Duodenal mucosa (tissue), 2 donors: Measurements from ENCODE around the gene RGMA.

Experiments
- H3K27ac ChIP-seq: one replicate; pipeline ENCODE4 v1.7.0; 2013; ENCODE audit warnings: low read depth, low read length
- H3K27me3 ChIP-seq, 2 donors: one replicate each; pipeline ENCODE4 v1.7.0; 2013; ENCODE audit warnings: low read length in 2 of 2, control low read depth in 1 of 2; ENCODE audit not compliant: insufficient read depth in 2 of 2, control insufficient read depth in 1 of 2
- H3K36me3 ChIP-seq, 2 donors: one replicate each; pipeline ENCODE4 v1.7.0; 2013; ENCODE audit warnings: low read length in 2 of 2, control low read depth in 1 of 2; ENCODE audit not compliant: insufficient read depth in 2 of 2, control insufficient read depth in 1 of 2
- H3K4me1 ChIP-seq, 2 donors: one replicate each; pipeline ENCODE4 v1.7.0; 2013; ENCODE audit warnings: low read length in 2 of 2, control low read depth in 1 of 2; ENCODE audit not compliant: insufficient read depth in 2 of 2, control insufficient read depth in 1 of 2
- H3K4me3 ChIP-seq, 2 donors: one replicate each; pipeline ENCODE4 v1.7.0; 2013; ENCODE audit warnings: low read length in 2 of 2, low read depth in 1 of 2
- H3K9ac ChIP-seq, 2 donors: one replicate each; pipeline ENCODE4 v1.7.0; 2013; ENCODE audit warnings: low read length in 2 of 2, low read depth in 1 of 2
- H3K9me3 ChIP-seq, 2 donors: one replicate each; pipeline ENCODE4 v1.7.0; 2013; ENCODE audit warnings: low read length in 2 of 2, control low read depth in 1 of 2; ENCODE audit not compliant: control insufficient read depth in 1 of 2

RGMA gene

DNA sequence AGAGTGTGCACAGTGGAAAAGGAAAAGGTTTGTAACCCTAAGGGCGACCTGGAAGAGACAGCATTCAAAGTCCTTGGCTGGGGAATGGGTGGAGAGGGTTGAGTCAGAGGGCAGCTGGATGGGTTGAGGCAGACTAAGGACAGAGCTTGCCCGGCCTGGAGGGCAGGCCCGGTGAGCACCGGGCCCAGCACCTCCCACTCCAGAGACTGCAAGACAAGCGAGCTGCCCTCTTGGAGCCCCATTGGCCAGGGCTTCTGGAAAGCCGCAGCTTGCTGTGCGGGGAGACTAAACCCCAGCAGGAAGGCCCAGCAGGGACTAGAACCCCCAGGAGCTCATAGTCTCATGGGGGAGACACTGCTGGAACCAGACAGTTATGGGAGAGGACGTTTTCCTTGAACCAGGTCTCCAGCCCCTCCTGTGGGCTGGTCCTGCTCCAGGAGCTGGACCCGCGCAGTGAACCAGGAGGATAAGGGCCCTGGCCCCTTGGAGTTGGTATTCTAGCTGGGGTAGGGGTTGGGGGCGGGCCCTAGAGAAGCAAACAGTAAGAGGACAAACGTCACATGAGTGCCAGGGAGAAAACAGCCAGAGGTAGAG is 59.1 kb downstream of the RGMA start:
- H3K9ac ChIP-seq: no peak overlapping the region
- H3K27me3 ChIP-seq: no peaks in the 10 kb centered on the region
- H3K4me3 ChIP-seq: no peak overlapping the region
- H3K36me3 ChIP-seq: peaks cover 17 to 31% of the 10 kb centered on the region in 2 donors
- no peaks in the 10 kb centered on the region for H3K9me3 ChIP-seq
- H3K4me1 ChIP-seq: peaks cover 22 to 32% of the 10 kb centered on the region in 2 donors
- no peak overlapping the region for H3K27ac ChIP-seq

DNA sequence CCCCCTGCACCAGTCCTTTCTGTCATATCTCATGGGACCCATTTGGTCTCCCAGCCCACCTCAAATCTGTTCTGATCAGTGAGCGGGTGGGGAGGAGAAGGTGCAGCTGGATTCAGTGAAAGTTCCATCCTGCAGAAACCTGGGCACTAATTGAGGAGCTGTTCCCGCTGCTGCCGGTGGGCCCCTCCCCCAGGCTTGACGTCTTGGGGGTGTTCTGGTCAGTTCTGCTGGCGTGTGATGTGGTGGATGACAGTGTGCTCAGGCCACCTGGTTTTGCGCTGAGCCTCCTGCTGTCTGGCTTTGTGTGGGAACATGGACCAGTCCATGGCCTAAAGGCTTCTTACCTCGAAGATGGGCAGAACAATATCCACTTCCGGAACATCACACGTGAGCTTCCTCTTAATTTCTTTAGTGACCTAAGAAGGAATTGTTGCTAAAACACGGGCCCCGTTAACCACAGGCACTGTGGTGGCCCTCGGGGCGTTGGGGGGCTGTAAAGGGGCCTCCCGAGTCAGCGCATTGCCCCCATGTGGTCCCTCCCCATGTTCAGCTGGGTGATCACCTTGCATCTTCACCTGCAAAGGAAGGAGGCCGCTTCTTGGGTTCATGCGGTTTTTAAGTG is 59.7 kb downstream of the RGMA start:
- no peaks in the 10 kb centered on the region for H3K9me3 ChIP-seq
- peaks cover 22 to 32% of the 10 kb centered on the region in 2 donors for H3K4me1 ChIP-seq
- peaks cover 23 to 37% of the 10 kb centered on the region in 2 donors for H3K36me3 ChIP-seq
- H3K27ac ChIP-seq: no peak overlapping the region
- H3K27me3 ChIP-seq: no peaks in the 10 kb centered on the region
- no peak overlapping the region for H3K9ac ChIP-seq
- no peak overlapping the region for H3K4me3 ChIP-seq

DNA sequence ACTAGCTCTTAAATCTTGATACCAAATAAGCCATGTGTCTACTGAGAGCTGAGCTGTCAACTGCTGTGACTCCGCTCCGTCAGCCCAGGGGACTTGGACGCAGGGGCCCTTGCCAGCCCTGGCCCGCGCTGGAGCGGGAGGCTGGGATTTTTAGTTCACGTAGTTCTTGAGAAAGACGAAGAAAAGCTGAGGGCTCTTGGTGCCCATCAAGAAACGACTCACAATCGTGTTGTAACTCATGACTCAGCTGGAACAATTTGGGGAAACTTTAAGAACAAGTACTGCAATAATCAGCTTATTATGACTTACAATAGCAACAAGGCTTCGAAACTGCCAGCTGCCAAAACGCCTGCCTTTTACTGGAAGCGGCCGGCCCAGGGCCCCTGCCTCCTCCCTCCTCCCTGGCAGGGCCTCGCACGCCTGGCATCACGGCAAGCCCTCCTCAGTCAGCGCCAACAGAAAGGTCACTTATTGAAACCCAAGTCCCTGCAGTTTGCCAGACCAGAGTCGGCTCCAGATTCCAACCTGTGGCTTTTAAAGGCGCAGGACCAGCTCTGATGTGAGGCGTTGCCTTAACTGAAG is 60.3 kb downstream of the RGMA start:
- Histone ChIP-seq H3K36me3 (peaks cover 28 to 43% of the 10 kb centered on the region in 2 donors), H3K9me3 (no peaks in the 10 kb centered on the region), H3K9ac (no peak overlapping the region), H3K4me3 (no peak overlapping the region), H3K27me3 (no peaks in the 10 kb centered on the region), H3K4me1 (peaks cover 22 to 32% of the 10 kb centered on the region in 2 donors), H3K27ac (peak overlapping the region; percentile 36)

- H3K36me3 ChIP-seq: peaks cover 34 to 48% of the 10 kb centered on the region in 2 donors
- no peak overlapping the region for H3K4me3 ChIP-seq
Measured at GRCh38 chr15:93028111-93028631, 60.8 kb downstream of the RGMA start.

GRCh38 chr15:93027413-93027812 is 61.6 kb downstream of the RGMA start:
- H3K36me3 ChIP-seq: peaks cover 39 to 56% of the 10 kb centered on the region in 2 donors
- peaks cover 22 to 32% of the 10 kb centered on the region in 2 donors for H3K4me1 ChIP-seq
- H3K9ac ChIP-seq: no peak overlapping the region
- no peak overlapping the region for H3K4me3 ChIP-seq
- no peaks in the 10 kb centered on the region for H3K27me3 ChIP-seq
- no peaks in the 10 kb centered on the region for H3K9me3 ChIP-seq
- no peak overlapping the region for H3K27ac ChIP-seq

More at GRCh38 chr15:93028111-93028631, 60.8 kb downstream of the RGMA start:
- H3K27me3 ChIP-seq: no peaks in the 10 kb centered on the region
- no peaks in the 10 kb centered on the region for H3K9me3 ChIP-seq
- H3K27ac ChIP-seq: peak overlapping the region; percentile 36
- peaks cover 22 to 32% of the 10 kb centered on the region in 2 donors for H3K4me1 ChIP-seq
- H3K9ac ChIP-seq: no peak overlapping the region

DNA sequence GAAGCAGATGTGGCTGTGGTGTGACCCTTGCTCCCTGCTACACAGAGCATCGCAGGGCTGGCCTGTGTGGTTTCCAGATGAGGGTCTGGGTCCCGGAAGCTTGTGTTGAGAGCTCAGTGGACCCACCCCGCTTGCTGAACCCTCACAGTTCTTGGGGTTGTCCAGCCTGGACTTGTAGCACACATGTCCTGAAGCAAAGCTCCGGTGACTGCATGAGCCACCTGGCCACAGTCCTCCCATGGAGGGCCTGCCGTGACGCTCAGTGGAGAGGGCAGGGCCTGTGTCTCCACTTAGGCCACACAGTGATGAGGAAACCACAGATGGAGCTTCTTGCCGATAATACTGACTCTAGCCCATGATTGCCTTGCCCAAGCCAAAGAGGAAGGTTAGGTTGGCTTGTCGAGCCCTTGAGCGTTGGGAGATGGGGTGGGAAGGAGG is 62.6 kb downstream of the RGMA start:
- H3K27ac ChIP-seq: no peak overlapping the region
- H3K9ac ChIP-seq: no peak overlapping the region
- H3K4me3 ChIP-seq: no peak overlapping the region
- H3K36me3 ChIP-seq: peaks cover 46 to 66% of the 10 kb centered on the region in 2 donors
- peaks cover 22 to 32% of the 10 kb centered on the region in 2 donors for H3K4me1 ChIP-seq
- no peaks in the 10 kb centered on the region for H3K9me3 ChIP-seq
- no peaks in the 10 kb centered on the region for H3K27me3 ChIP-seq

- no peak overlapping the region for H3K27ac ChIP-seq
- H3K9me3 ChIP-seq: no peaks in the 10 kb centered on the region
- no peaks in the 10 kb centered on the region for H3K27me3 ChIP-seq
- no peak overlapping the region for H3K9ac ChIP-seq
- peaks cover 22 to 30% of the 10 kb centered on the region in 2 donors for H3K4me1 ChIP-seq
- H3K4me3 ChIP-seq: no peak overlapping the region
- H3K36me3 ChIP-seq: peaks cover 49 to 73% of the 10 kb centered on the region in 2 donors
Measured at GRCh38 chr15:93025625-93025982, 63.4 kb downstream of the RGMA start.

- Histone ChIP-seq H3K4me1 (peaks cover 19 to 25% of the 10 kb centered on the region in 2 donors), H3K4me3 (no peak overlapping the region), H3K9me3 (no peaks in the 10 kb centered on the region), H3K9ac (no peak overlapping the region), H3K27me3 (no peaks in the 10 kb centered on the region), H3K36me3 (peaks cover 56 to 80% of the 10 kb centered on the region in 2 donors), H3K27ac (no peak overlapping the region)
Measured at GRCh38 chr15:93024716-93025624, 64.0 kb downstream of the RGMA start.

DNA sequence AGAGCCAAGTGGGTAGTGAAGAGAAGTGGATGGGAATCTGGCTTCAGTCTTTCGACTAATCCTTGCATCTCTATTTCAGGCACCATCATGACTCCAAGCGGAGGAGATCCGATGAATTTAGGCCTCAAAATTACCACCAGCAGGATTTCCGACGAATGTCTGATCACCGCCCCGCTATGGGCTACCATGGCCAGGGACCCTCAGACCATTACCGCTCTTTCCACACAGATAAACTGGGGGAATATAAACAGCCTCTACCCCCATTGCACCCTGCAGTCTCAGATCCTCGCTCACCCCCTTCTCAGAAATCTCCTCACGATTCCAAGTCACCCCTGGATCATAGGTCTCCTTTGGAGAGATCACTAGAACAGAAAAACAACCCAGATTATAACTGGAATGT is 64.7 kb downstream of the RGMA start:
- Histone ChIP-seq H3K9ac (no peak overlapping the region), H3K9me3 (no peaks in the 10 kb centered on the region), H3K4me3 (no peak overlapping the region), H3K27ac (no peak overlapping the region), H3K27me3 (no peaks in the 10 kb centered on the region), H3K4me1 (peaks cover 13 to 19% of the 10 kb centered on the region in 2 donors), H3K36me3 (peaks cover 60 to 86% of the 10 kb centered on the region in 2 donors)
